Measurements from ENCODE around the gene KCTD8.

KCTD8 gene

GRCh38 chr4:44368413-44369167 is 80.0 kb downstream of the KCTD8 start:
- no peaks in the 10 kb centered on the region for H3K27me3 ChIP-seq (ENCODE audit: insufficient read depth, low read length, poor library complexity)
- DNase-seq (no peak), ATAC-seq (ENCODE audit: insufficient read depth, low read depth) (no peak)
- no peak overlapping the region for H2AFZ ChIP-seq (ENCODE audit: low read depth, low read length)
- no peak overlapping the region for H3K4me2 ChIP-seq (ENCODE audit: insufficient read depth, low read length)
- H3K9me3 ChIP-seq (ENCODE audit: insufficient read depth, low read length, severe bottlenecking) = no peaks in the 10 kb centered on the region
- TF ChIP-seq EZH2 (IDR thresholded peaks at IDR 0.05; ENCODE audit: borderline replicate concordance, low read depth, low read length, severe bottlenecking) = no peak
- TF ChIP-seq, protein P1, sequence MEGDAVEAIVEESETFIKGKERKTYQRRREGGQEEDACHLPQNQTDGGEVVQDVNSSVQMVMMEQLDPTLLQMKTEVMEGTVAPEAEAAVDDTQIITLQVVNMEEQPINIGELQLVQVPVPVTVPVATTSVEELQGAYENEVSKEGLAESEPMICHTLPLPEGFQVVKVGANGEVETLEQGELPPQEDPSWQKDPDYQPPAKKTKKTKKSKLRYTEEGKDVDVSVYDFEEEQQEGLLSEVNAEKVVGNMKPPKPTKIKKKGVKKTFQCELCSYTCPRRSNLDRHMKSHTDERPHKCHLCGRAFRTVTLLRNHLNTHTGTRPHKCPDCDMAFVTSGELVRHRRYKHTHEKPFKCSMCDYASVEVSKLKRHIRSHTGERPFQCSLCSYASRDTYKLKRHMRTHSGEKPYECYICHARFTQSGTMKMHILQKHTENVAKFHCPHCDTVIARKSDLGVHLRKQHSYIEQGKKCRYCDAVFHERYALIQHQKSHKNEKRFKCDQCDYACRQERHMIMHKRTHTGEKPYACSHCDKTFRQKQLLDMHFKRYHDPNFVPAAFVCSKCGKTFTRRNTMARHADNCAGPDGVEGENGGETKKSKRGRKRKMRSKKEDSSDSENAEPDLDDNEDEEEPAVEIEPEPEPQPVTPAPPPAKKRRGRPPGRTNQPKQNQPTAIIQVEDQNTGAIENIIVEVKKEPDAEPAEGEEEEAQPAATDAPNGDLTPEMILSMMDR (IDR thresholded peaks at IDR 0.05; ENCODE audit: borderline replicate concordance, extremely low read depth, low read length, poor library complexity, severe bottlenecking) = no peak
- no peak overlapping the region for H3K4me3 ChIP-seq (ENCODE audit: low read depth in 1 of 2, low read length in 2 of 2)
- H3K27ac ChIP-seq (ENCODE audit: low read length) = no peak overlapping the region
- no peaks in the 10 kb centered on the region for H3K36me3 ChIP-seq (ENCODE audit: insufficient read depth, low read length)
- H3K4me1 ChIP-seq (ENCODE audit: insufficient read depth, low read length) = no peaks in the 10 kb centered on the region
- H3K79me2 ChIP-seq (ENCODE audit: insufficient read depth, low read length) = no peaks in the 10 kb centered on the region
- no peak overlapping the region for H3K9ac ChIP-seq (ENCODE audit: low read depth, low read length)
- no peaks in the 10 kb centered on the region for H4K20me1 ChIP-seq (ENCODE audit: insufficient read depth, low read length)

DNA sequence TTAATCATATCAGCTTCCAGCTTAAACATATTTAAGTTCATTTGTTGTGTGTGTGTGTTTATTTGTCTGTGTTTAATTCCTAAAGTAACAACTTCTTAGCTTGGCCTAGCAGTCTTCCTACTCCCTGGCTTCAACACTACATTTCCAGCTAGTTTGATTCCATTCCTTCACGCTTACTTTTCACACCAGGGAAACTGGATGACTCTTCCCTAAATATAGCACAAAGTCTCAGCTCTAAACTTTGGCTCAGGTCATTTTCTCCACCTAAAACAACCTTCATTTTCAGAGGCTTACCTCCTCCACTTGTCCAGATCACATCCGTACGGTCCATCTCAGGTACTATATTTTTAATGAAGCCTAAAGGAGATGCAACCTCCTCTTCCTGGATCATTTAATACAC is 94.4 kb downstream of the KCTD8 start:
- ATAC-seq (ENCODE audit: insufficient read depth, low read depth) (no peak), DNase-seq (no peak)
- no peak overlapping the region for H3K9ac ChIP-seq (ENCODE audit: low read depth, low read length)
- H3K4me1 ChIP-seq (ENCODE audit: insufficient read depth, low read length) = no peaks in the 10 kb centered on the region
- TF ChIP-seq EZH2 (IDR thresholded peaks at IDR 0.05; ENCODE audit: borderline replicate concordance, low read depth, low read length, severe bottlenecking) = no peak
- TF ChIP-seq, protein P1 (IDR thresholded peaks at IDR 0.05; ENCODE audit: borderline replicate concordance, extremely low read depth, low read length, poor library complexity, severe bottlenecking) = no peak
- H3K36me3 ChIP-seq (ENCODE audit: insufficient read depth, low read length) = no peaks in the 10 kb centered on the region
- no peak overlapping the region for H2AFZ ChIP-seq (ENCODE audit: low read depth, low read length)
- H3K27ac ChIP-seq (ENCODE audit: low read length) = no peak overlapping the region
- no peaks in the 10 kb centered on the region for H3K9me3 ChIP-seq (ENCODE audit: insufficient read depth, low read length, severe bottlenecking)
- no peak overlapping the region for H3K4me3 ChIP-seq (ENCODE audit: low read depth in 1 of 2, low read length in 2 of 2)
- no peak overlapping the region for H3K4me2 ChIP-seq (ENCODE audit: insufficient read depth, low read length)
- no peaks in the 10 kb centered on the region for H3K79me2 ChIP-seq (ENCODE audit: insufficient read depth, low read length)
- no peaks in the 10 kb centered on the region for H4K20me1 ChIP-seq (ENCODE audit: insufficient read depth, low read length)
- no peaks in the 10 kb centered on the region for H3K27me3 ChIP-seq (ENCODE audit: insufficient read depth, low read length, poor library complexity)

- Histone ChIP-seq H3K9ac (ENCODE audit: low read depth, low read length) (no peak overlapping the region), H3K27me3 (ENCODE audit: insufficient read depth, low read length, poor library complexity) (no peaks in the 10 kb centered on the region), H3K27ac (ENCODE audit: low read length) (no peak overlapping the region), H3K79me2 (ENCODE audit: insufficient read depth, low read length) (no peaks in the 10 kb centered on the region), H3K4me3 (ENCODE audit: low read depth in 1 of 2, low read length in 2 of 2) (no peak overlapping the region), H3K9me3 (ENCODE audit: insufficient read depth, low read length, severe bottlenecking) (no peaks in the 10 kb centered on the region), H3K36me3 (ENCODE audit: insufficient read depth, low read length) (no peaks in the 10 kb centered on the region), H2AFZ (ENCODE audit: low read depth, low read length) (no peak overlapping the region), H3K4me1 (ENCODE audit: insufficient read depth, low read length) (no peaks in the 10 kb centered on the region), H3K4me2 (ENCODE audit: insufficient read depth, low read length) (no peak overlapping the region), H4K20me1 (ENCODE audit: insufficient read depth, low read length) (no peaks in the 10 kb centered on the region)
- ATAC-seq (ENCODE audit: insufficient read depth, low read depth) (no peak), DNase-seq (no peak)
- TF ChIP-seq EZH2 (IDR thresholded peaks at IDR 0.05; ENCODE audit: borderline replicate concordance, low read depth, low read length, severe bottlenecking) = no peak
- TF ChIP-seq, protein P1 (IDR thresholded peaks at IDR 0.05; ENCODE audit: borderline replicate concordance, extremely low read depth, low read length, poor library complexity, severe bottlenecking) = no peak
These were observed 97.5 kb downstream of the KCTD8 start for GRCh38 chr4:44351069-44351468.
